Sigmoid colon (tissue), 7 donors: ENCODE results near the gene NEK6. TPM values are rescaled to one million over a fixed set of nuclear protein-coding genes. Genes with fewer than 3 reads are reported as not detected.

ENCODE experiments used
- DNase-seq: peaks from one replicate; pipeline ENCODE4 v3.0.0-alpha.2; 2019
- H3K27ac ChIP-seq, 4 donors: fragments of 200-600 bp; sonication (generic); one replicate each; pipeline ENCODE4 v1.5.1; 2016 to 2019; ENCODE audit warnings: mild to moderate bottlenecking in 1 of 4
- H3K27me3 ChIP-seq, 3 donors: fragments of 200-600 bp; sonication (generic); one replicate each; pipeline ENCODE4 v1.5.1; 2019; ENCODE audit warnings: mild to moderate bottlenecking in 1 of 3
- H3K36me3 ChIP-seq, 4 donors: fragments of 200-600 bp; sonication (generic); one replicate each; pipeline ENCODE4 v1.5.1; 2016 to 2019
- H3K4me1 ChIP-seq, 4 donors: fragments of 200-600 bp; sonication (generic); one replicate each; pipeline ENCODE4 v1.5.1; 2017 to 2019
- H3K4me3 ChIP-seq, 4 donors: fragments of 200-600 bp; sonication (generic); one replicate each; pipeline ENCODE4 v1.5.1; 2017 to 2019; ENCODE audit warnings: mild to moderate bottlenecking in 2 of 4, moderate library complexity in 1 of 4
- H3K9me3 ChIP-seq, 4 donors: fragments of 200-600 bp in 3 of 4; sonication (generic) in 3 of 4; one replicate each; pipeline versions ENCODE4 v1.5.1 to v1.6.1; 2013 to 2019
- EP300 ChIP-seq, 4 donors: sonication (generic); formaldehyde crosslinking; IDR thresholded peaks; one replicate each; pipeline ENCODE4 v1.6.1; 2017; ENCODE audit warnings: antibody characterized with exemption in 4 of 4
- POLR2A ChIP-seq, 2 donors: fragments of 450-650 bp; IDR thresholded peaks; one replicate each; pipeline ENCODE4 v1.6.1; 2016; ENCODE audit warnings: antibody characterized with exemption in 2 of 2, mild to moderate bottlenecking in 2 of 2, moderate library complexity in 2 of 2
- POLR2AphosphoS5 ChIP-seq, 4 donors: sonication (generic); formaldehyde crosslinking; IDR thresholded peaks; one replicate each; pipeline ENCODE4 v1.6.1; 2017; ENCODE audit warnings: antibody characterized with exemption in 4 of 4
- WGBS, 2 donors: extraction: QIAGEN DNeasy Blood & Tissue Kit; methylation state at CpG; one replicate each; pipeline ENCODE4 v1.1.7; 2013; 5-methylcytosine and 5-hydroxymethylcytosine counted together
- intact Hi-C: fragments of 100-400 bp; cut with DNase I; formaldehyde crosslinking; loops from one replicate; pipeline ENCODE4 v1.15.1; 2023
- polyA plus RNA-seq, 3 donors: library from polyadenylated mRNA; stranded (reverse); fragments of 200-250 nt; gene quantifications; one replicate each; pipeline ENCODE4 v1.2.3, GENCODE V29; 2013
- total RNA-seq, 4 donors: library from RNA; depleted of rRNA; stranded (reverse); fragments of >200 nt; gene quantifications; one replicate each; pipeline ENCODE4 v1.1.0, GENCODE V29; 2016
- TF ChIP-seq, protein P1 (sequence below), 4 experiments: fragments of 450-650 bp in 3 of 4; fragments of 200-600 bp in 1 of 4; IDR thresholded peaks; one replicate each; pipeline ENCODE4 v1.5.1; 2016 to 2019; ENCODE audit warnings: antibody characterized with exemption in 4 of 4, mild to moderate bottlenecking in 3 of 4, moderate library complexity in 2 of 4
- donor health status: healthy with polysubstance abuse.
- donor health status: Bipolar disorder and iron deficiency.
- donor health status: healthy.

The NEK6 gene
- total and polyA plus RNA-seq, 7 donors, result 8.2 to 36.2 (median 18.7) TPM

DNA sequence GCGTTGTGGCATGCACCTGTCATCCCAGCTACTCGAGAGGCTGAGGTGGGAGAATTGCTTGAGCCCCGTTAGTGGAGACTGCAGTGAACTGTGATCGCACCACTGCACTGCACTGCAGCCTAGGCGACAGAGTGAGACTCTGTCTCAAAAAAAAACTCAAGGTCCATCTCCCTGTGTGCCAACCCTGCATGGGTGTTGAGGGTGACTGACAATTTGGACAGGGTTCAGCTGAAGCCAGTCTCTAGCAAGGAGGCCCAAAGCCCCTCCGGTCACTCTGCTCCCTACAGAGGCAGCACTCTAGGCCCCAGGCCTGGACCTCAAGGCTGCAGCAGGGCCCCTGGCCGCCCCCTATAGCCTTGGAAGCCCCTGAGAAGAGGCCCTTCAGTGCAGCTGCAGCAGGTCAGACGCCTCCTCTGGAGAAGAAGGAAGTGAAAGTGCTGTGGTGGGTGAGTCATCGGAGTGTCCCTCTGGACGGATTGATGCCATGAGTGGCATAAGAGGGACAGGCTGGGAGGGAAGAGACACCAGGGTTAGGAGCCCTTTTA, 39.2 kb upstream of the NEK6 start:
- WGBS, 2 donors, result 59 to 62% methylated on average over 10 of the region's 10 CpGs
- intact Hi-C loops, result no loop called here
- peak overlapping the region in 3 of 4 donors; percentile 34 to 52 (median 41) for H3K27ac ChIP-seq
- no peaks in the 10 kb centered on the region for H3K27me3 ChIP-seq
- DNase-seq, result peak; percentile 74
- H3K4me3 ChIP-seq, result no peak overlapping the region
- H3K4me1 ChIP-seq, result peaks cover 0 to 15% (median 14%) of the 10 kb centered on the region in 4 donors
- H3K9me3 ChIP-seq, result no peaks in the 10 kb centered on the region
- H3K36me3 ChIP-seq, result no peaks in the 10 kb centered on the region
- TF ChIP-seq POLR2AphosphoS5 (IDR thresholded peaks at IDR 0.05), result no peak
- no peak for TF ChIP-seq POLR2A (IDR thresholded peaks at IDR 0.05)
- TF ChIP-seq, protein P1, sequence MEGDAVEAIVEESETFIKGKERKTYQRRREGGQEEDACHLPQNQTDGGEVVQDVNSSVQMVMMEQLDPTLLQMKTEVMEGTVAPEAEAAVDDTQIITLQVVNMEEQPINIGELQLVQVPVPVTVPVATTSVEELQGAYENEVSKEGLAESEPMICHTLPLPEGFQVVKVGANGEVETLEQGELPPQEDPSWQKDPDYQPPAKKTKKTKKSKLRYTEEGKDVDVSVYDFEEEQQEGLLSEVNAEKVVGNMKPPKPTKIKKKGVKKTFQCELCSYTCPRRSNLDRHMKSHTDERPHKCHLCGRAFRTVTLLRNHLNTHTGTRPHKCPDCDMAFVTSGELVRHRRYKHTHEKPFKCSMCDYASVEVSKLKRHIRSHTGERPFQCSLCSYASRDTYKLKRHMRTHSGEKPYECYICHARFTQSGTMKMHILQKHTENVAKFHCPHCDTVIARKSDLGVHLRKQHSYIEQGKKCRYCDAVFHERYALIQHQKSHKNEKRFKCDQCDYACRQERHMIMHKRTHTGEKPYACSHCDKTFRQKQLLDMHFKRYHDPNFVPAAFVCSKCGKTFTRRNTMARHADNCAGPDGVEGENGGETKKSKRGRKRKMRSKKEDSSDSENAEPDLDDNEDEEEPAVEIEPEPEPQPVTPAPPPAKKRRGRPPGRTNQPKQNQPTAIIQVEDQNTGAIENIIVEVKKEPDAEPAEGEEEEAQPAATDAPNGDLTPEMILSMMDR (IDR thresholded peaks at IDR 0.05), result no peak
- no peak for TF ChIP-seq EP300 (IDR thresholded peaks at IDR 0.05)

DNA sequence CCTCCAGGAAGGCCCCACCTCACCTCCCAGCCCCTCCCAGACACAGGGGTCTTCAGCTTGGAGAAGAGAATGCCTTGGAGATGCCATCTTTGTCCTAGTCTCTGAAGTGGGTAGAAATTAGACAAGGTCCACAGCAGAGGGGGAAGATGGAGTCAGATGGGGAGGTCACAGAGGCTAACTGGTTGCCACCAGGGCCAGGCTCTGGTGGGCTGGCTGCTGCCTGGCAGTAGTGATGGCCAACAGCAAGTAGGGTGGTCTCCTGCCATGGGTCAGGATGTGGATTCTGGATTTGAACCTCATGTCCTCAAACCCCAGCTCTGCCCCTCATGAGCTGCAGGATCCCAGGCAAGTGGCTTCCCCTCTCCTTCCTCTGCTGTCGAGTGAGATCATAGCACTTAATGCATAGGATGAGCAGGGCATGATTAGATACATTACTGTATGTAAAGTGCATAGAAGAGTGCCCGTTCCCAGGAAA, 38.7 kb upstream of the NEK6 start:
- Histone ChIP-seq H3K36me3 (no peaks in the 10 kb centered on the region), H3K27me3 (no peaks in the 10 kb centered on the region), H3K4me3 (no peak overlapping the region), H3K9me3 (no peaks in the 10 kb centered on the region), H3K4me1 (peaks cover 0 to 15% (median 14%) of the 10 kb centered on the region in 4 donors), H3K27ac (peak overlapping the region in 3 of 4 donors; percentile 34 to 52 (median 41))
- intact Hi-C loops, result no loop called here
- DNase-seq, result peak; percentile 29
- TF ChIP-seq EP300 (IDR thresholded peaks at IDR 0.05) (no peak), POLR2A (IDR thresholded peaks at IDR 0.05) (no peak), POLR2AphosphoS5 (IDR thresholded peaks at IDR 0.05) (no peak)
- TF ChIP-seq, protein P1 (IDR thresholded peaks at IDR 0.05), result no peak
- 69 to 92% methylated on average over 2 of the region's 2 CpGs for WGBS, 2 donors

DNA sequence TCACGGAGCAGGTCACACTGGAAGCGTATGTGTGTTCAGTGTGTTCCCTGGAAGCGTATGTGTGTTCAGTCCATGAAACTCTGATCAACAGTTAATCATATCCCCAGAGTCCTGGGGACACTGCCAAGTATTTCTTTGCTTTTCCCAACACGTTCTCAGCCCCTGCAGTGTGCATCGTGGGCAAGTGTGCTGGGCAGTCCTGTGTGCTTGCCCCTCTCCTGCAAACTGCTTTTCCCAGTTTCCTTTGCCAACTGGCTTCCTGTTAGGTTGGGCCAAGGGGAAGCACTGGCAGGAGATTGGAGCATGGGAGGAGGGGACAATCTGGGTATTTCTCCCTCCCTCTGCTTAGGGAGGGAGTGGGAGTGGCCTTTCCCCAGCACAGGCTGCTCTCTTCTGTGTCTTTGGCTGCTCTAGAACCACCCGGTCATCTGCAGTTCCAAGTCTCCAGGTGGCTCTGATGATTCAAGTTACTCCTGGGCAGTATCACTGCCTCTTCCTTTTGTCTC, 36.8 kb upstream of the NEK6 start:
- 8 to 49% methylated on average over 6 of the region's 6 CpGs for WGBS, 2 donors
- no peaks in the 10 kb centered on the region for H3K9me3 ChIP-seq
- intact Hi-C loops, result no loop called here

DNA sequence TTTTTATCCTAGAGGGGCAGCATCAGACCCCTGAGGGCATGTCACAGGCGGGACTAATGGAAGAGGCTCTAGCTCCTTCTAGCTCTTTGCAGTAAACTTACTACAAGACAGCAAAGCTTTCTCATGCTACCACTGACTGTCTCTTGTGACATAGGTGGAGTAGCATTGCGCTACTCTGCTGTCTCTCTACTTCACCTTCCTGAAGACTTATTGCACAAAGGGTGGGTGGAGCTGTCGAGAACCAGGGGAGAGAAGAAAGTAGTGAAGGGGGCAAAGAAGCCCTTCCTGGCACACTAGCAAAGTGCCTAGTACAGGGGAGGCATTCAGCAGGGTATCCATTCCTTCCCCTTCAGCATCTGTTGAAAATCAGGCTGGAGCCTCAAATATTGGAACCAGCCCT, 36.1 kb upstream of the NEK6 start:
- no peak overlapping the region for H3K4me3 ChIP-seq
- 89 to 97% methylated on average over 3 of the region's 3 CpGs for WGBS, 2 donors
- intact Hi-C loops, result no loop called here
- H3K27ac ChIP-seq, result peak overlapping the region in 2 of 4 donors; percentile 9 to 12
- H3K4me1 ChIP-seq, result peaks cover 0 to 15% (median 14%) of the 10 kb centered on the region in 4 donors
- TF ChIP-seq EP300 (IDR thresholded peaks at IDR 0.05) (no peak), POLR2A (IDR thresholded peaks at IDR 0.05) (no peak)
- no peaks in the 10 kb centered on the region for H3K36me3 ChIP-seq
- H3K9me3 ChIP-seq, result no peaks in the 10 kb centered on the region
- DNase-seq, result no peak
- no peaks in the 10 kb centered on the region for H3K27me3 ChIP-seq

More for the DNA sequence above, 36.8 kb upstream of the NEK6 start:
- Histone ChIP-seq H3K36me3 (no peaks in the 10 kb centered on the region), H3K4me1 (peaks cover 0 to 15% (median 14%) of the 10 kb centered on the region in 4 donors), H3K27me3 (no peaks in the 10 kb centered on the region), H3K4me3 (no peak overlapping the region), H3K27ac (peak overlapping the region; percentile 9 to 53 (median 39))
- peak; percentile 65 for DNase-seq
- TF ChIP-seq, protein P1 (IDR thresholded peaks at IDR 0.05), result no peak
- TF ChIP-seq POLR2AphosphoS5 (IDR thresholded peaks at IDR 0.05) (peak in 1 of 4 donors; percentile 9), EP300 (IDR thresholded peaks at IDR 0.05) (no peak), POLR2A (IDR thresholded peaks at IDR 0.05) (no peak)

DNA sequence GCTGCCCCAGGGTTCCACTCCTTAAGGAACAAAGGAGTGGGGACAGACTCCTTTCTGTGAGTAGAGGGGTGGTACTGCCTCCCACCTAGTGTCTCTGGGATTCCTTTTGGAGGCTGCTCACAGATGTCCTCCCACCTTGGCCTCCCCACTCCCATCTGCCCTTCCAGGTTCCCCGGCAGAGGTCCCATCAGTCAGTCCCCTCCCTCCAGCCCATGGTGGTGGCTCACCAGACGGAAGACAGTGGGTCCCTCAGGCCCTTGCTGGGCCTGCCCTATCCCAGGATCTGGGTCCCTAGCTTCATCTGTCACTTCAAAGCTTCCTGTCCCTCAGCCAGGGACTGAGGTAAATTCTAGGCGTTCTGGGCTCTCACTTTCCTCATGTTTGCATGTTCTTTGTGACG, 35.6 kb upstream of the NEK6 start:
- H3K4me1 ChIP-seq, result peaks cover 0 to 15% (median 14%) of the 10 kb centered on the region in 4 donors
- H3K27me3 ChIP-seq, result no peaks in the 10 kb centered on the region
- no peak for DNase-seq
- WGBS, 2 donors, result 68 to 84% methylated on average over 4 of the region's 4 CpGs
- H3K9me3 ChIP-seq, result no peaks in the 10 kb centered on the region
- TF ChIP-seq EP300 (IDR thresholded peaks at IDR 0.05), result no peak
- no peak for TF ChIP-seq POLR2AphosphoS5 (IDR thresholded peaks at IDR 0.05)
- TF ChIP-seq POLR2A (IDR thresholded peaks at IDR 0.05), result no peak
- TF ChIP-seq, protein P1 (IDR thresholded peaks at IDR 0.05), result no peak
- no peak overlapping the region for H3K4me3 ChIP-seq
- intact Hi-C loops, result no loop called here
- no peaks in the 10 kb centered on the region for H3K36me3 ChIP-seq
- peak overlapping the region in 1 of 4 donors; percentile 12 for H3K27ac ChIP-seq
